PFSK-1 (cell line): ENCODE results near the gene ADAMTS15.

ENCODE experiments used
- REST ChIP-seq, 2 experiments: IDR thresholded peaks; 2 replicates each; pipeline versions ENCODE4 v1.6.1 to v1.8.0; 2011 to 2012; ENCODE audit warnings: low read depth in 2 of 2, low read length in 2 of 2, control low read depth in 1 of 2, inconsistent platforms in 1 of 2, mild to moderate bottlenecking in 1 of 2, moderate library complexity in 1 of 2; ENCODE audit not compliant: insufficient read depth in 1 of 2
- SIN3A ChIP-seq: IDR thresholded peaks from 2 replicates; pipeline ENCODE4 v1.6.1; 2012; ENCODE audit warnings: mild to moderate bottlenecking, low read length, moderate library complexity, borderline replicate concordance; ENCODE audit not compliant: insufficient read depth

- TF ChIP-seq REST (IDR thresholded peaks at IDR 0.05; ENCODE audit: insufficient read depth in 1 of 2, low read depth in 2 of 2, low read length in 2 of 2) (no peak), SIN3A (no peak)
Measured at GRCh38 chr11:130427581-130428315, 20.7 kb upstream of the ADAMTS15 start.
